GM10248 (cell line): ENCODE measurements around the gene NETO1.

Experiments
- CTCF ChIA-PET: fragments of 300-600 bp; sonication (Branson Sonifier 250); formaldehyde crosslinking; extraction: SDS; loops from one replicate; lab custom pipeline; 2021; ENCODE audit warnings: antibody characterized with exemption; lab: Yijun Ruan, JAX
- POLR2A ChIA-PET: fragments of 350-650 bp; sonication (Branson Sonifier 250); formaldehyde crosslinking; extraction: SDS; loops from one replicate; lab custom pipeline; 2020; ENCODE audit warnings: antibody characterized with exemption; lab: Yijun Ruan, JAX
- DNase-seq: peaks from one replicate; pipeline ENCODE4 v3.0.0; 2012; ENCODE audit errors: extremely low spot score
- TF ChIP-seq, protein P1 (sequence below): IDR thresholded peaks from 2 replicates; pipeline ENCODE4 v1.5.1; 2012; ENCODE audit warnings: mild to moderate bottlenecking, low read depth; ENCODE audit errors: extremely low read depth, missing control alignments, control extremely low read depth

NETO1 gene

DNA sequence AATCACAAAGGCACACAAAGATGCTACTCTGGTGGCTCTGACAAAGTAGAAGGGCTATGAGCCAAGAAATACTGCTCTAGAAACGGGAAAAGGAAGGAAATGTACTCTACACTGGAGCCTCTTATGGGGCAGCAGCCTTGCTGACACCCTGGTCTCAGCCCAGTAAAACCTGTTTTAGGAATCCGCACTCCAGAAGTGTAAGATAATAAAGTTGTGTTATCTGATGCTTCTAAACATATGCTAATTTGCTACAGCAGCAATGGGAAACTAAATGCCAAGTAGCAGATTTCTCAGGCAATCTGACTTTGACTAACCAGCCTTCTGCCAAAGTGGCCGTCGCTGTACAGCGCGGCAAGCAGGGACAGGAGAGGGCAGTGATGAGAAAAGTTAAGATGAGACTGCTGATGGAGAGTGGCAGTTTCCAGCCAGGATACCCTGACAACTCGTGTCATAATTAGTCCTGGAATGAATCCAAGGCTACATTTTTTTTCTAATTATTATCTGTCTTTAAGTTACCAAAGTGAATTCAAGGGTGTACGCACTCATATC, 99.0 kb downstream of the NETO1 start:
- TF ChIP-seq, protein P1, sequence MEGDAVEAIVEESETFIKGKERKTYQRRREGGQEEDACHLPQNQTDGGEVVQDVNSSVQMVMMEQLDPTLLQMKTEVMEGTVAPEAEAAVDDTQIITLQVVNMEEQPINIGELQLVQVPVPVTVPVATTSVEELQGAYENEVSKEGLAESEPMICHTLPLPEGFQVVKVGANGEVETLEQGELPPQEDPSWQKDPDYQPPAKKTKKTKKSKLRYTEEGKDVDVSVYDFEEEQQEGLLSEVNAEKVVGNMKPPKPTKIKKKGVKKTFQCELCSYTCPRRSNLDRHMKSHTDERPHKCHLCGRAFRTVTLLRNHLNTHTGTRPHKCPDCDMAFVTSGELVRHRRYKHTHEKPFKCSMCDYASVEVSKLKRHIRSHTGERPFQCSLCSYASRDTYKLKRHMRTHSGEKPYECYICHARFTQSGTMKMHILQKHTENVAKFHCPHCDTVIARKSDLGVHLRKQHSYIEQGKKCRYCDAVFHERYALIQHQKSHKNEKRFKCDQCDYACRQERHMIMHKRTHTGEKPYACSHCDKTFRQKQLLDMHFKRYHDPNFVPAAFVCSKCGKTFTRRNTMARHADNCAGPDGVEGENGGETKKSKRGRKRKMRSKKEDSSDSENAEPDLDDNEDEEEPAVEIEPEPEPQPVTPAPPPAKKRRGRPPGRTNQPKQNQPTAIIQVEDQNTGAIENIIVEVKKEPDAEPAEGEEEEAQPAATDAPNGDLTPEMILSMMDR, result no peak

DNA sequence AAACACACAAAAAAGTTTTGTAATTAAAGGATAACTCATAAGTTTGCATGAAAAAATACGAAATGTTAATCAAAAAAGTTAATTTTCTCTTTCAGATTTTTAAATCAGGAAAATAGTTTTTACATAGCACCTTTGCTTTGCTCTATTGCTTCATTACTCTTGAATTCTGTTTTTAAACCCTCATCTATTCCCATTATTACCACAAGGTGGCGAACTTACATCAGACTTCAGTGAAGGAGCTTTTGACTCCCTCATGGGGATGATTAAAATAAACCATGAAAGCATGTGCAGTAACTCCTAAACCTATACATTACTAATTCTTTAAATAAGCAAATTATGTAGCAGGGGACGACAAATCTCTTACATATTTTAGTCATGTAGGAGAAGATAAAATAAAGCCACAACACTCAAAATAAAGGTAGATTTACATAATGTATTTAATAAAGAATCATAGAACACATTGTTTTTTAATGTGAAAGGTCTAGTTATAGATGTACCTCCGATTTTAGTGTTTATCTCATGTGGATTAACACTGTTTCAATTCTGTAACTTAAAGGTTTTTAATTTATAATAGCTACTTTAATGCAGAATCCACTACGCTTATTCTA, 105.2 kb downstream of the NETO1 start:
- ChIA-PET POLR2A (no interaction called here), CTCF (interaction anchor here (0.6 to 5.6 kb wide), 16 partner anchors 9 to 1084 kb away, joined by 3 to 39 read pairs (median 6); no protein-coding TSS in a partner anchor)
- peak; percentile 29 for DNase-seq
- TF ChIP-seq, protein P1, result peak; percentile 53

More for the DNA sequence above, 99.0 kb downstream of the NETO1 start:
- DNase-seq, result no peak
- POLR2A ChIA-PET, result no interaction called here
- CTCF ChIA-PET, result no interaction called here

DNA sequence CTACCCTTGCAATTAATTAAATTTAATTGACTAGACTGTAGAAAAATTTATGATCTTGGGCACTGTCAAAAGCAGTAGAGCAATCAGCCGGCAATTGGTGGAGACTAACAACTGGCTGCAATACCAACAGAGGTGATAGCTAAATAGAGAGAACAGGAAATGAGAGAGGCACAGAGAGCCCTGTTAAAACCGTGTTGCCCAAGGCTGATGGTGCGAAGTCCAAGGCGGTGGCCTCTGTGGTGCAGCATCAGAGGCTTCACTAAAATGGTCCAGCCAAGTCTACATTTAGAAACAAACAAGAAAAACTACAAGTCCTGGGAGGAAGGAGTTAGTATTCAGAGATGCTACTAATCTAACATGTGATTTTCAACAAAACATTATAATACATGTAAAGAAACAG, 115.6 kb downstream of the NETO1 start:
- no peak for DNase-seq
- POLR2A ChIA-PET, result no interaction called here
- TF ChIP-seq, protein P1, result no peak
- CTCF ChIA-PET, result interaction anchor here (2.1 kb wide), 1 partner anchor 10 kb away, joined by 16 read pairs; no protein-coding TSS in a partner anchor

DNA sequence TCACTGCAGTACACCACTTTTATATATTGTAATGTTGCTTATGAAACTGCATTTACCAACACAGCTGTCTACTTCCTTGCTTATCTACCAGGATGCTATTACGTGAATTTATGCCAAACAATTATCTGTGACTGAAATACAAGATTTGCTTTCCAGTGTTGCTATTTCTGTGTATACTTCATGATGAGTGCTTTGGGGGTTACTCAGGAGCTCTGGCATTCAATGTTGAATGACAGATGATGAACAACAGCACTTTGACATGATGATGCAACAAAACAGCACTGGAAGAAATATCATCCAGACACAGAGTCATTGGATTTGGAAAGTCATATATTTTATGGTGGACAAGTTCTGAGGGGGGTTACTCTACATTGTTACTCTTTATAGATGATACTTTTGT, 125.8 kb downstream of the NETO1 start:
- ChIA-PET POLR2A (no interaction called here), CTCF (no interaction called here)
- TF ChIP-seq, protein P1, result no peak
- DNase-seq, result no peak

DNA sequence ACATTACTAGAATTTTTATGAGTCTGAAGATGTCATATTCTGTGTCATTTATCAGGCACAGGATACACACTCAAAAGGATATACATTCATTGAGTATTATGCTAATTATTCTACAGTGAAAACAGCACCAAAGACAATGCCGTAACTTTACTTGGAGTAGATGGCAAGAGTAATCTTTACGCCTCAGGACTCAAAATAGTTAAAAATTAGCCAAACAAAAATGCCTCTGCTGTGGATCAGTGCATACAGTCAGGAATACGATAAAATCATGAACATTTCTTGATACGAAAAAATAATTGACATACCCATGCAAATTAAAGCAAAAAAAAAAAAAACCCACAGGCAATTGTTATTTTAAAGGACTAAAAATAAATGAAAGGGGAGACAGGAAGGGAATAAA, 129.7 kb downstream of the NETO1 start:
- POLR2A ChIA-PET, result no interaction called here
- no peak for DNase-seq
- CTCF ChIA-PET, result no interaction called here
- TF ChIP-seq, protein P1, result no peak

DNA sequence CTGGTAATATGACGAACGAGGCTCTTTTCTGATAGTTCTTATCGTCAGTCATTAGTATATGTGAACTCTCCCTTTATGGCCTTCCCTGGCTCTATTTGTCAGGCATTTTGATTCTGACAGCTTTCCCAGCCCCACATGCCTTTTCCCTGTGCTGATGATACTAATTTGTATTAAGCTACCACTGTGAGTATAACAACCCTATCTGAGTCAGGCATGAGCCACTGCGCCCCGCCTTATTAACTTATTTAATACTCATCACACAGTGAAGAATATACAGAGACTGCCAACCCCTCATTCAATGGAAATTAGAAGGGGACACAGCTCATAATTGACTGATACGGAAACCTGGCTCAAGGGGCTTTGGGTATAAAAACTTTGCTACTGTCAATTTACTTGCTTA, 140.0 kb downstream of the NETO1 start:
- POLR2A ChIA-PET, result no interaction called here
- CTCF ChIA-PET, result interaction anchor here (1.1 kb wide), 1 partner anchor 19 kb away, joined by 3 read pairs; no protein-coding TSS in a partner anchor
- no peak for DNase-seq
- TF ChIP-seq, protein P1, result no peak
